Measurements from ENCODE around the gene TSPAN18.

GRCh38 chr11:44874284-44874683 is 147.5 kb downstream of the TSPAN18 start:
- no peak for TF ChIP-seq EZH2 (IDR thresholded peaks at IDR 0.05; ENCODE audit: borderline replicate concordance, low read depth, low read length, poor library complexity, severe bottlenecking)
- no peak for TF ChIP-seq CTCF (conservative IDR thresholded peaks at IDR 0.05; ENCODE audit: low read depth, low read length)

Measured in A673 (cell line).